CD14-positive monocyte (primary cell): ENCODE measurements around the gene R3HCC1L. TPM values are rescaled to one million over a fixed set of nuclear protein-coding genes. Genes with fewer than 3 reads are reported as not detected.

Experiments used
- DNase-seq, 3 donors: peaks; one replicate each; pipeline ENCODE4 v3.0.0-alpha.2; 2011 to 2022
- H2AFZ ChIP-seq: 2 replicates; pipeline ENCODE4 v1.6.0; 2012; ENCODE audit warnings: mild to moderate bottlenecking, low read depth, low read length, inconsistent platforms; ENCODE audit not compliant: insufficient read depth, poor library complexity, severe bottlenecking
- H3K27ac ChIP-seq, 2 donors: 1 replicate in 1 of 2; 2 replicates in 1 of 2; pipeline ENCODE4 v1.5.1; 2012 to 2013; ENCODE audit warnings: low read length in 2 of 2, control low read depth in 1 of 2, inconsistent platforms in 1 of 2, low read depth in 1 of 2, mild to moderate bottlenecking in 1 of 2
- H3K27me3 ChIP-seq, 2 donors: one replicate each; pipeline versions ENCODE4 v1.6.0 to v1.6.1; 2011 to 2013; ENCODE audit warnings: low read length in 2 of 2; ENCODE audit not compliant: control insufficient read depth in 2 of 2, insufficient read depth in 2 of 2
- H3K36me3 ChIP-seq, 2 donors: replicated peaks in 1 of 2; 1 replicate in 1 of 2; 2 replicates in 1 of 2; pipeline versions ENCODE4 v1.5.1 to v1.6.1; 2012 to 2013; ENCODE audit warnings: low read length in 2 of 2, control low read depth in 1 of 2, inconsistent platforms in 1 of 2, mild to moderate bottlenecking in 1 of 2; ENCODE audit not compliant: insufficient read depth in 2 of 2, control insufficient read depth in 1 of 2
- H3K4me1 ChIP-seq, 2 donors: 1 replicate in 1 of 2; 2 replicates in 1 of 2; pipeline versions ENCODE4 v1.5.1 to v1.6.1; 2012 to 2013; ENCODE audit warnings: low read length in 2 of 2, control low read depth in 1 of 2, inconsistent platforms in 1 of 2, mild to moderate bottlenecking in 1 of 2, moderate library complexity in 1 of 2; ENCODE audit not compliant: insufficient read depth in 2 of 2, control insufficient read depth in 1 of 2
- H3K4me2 ChIP-seq: replicated peaks from 2 replicates; pipeline ENCODE3; 2012; ENCODE audit warnings: low read length, moderate library complexity, mild to moderate bottlenecking; ENCODE audit not compliant: poor library complexity, severe bottlenecking; ENCODE audit errors: extremely low read depth
- H3K4me3 ChIP-seq, 3 experiments: fragments of 200-600 bp in 1 of 3; sonication (generic) in 1 of 3; replicated peaks in 1 of 3; 1 replicate in 2 of 3; 2 replicates in 1 of 3; pipeline ENCODE4 v1.5.1; 2011 to 2013; ENCODE audit warnings: low read length in 3 of 3, mild to moderate bottlenecking in 3 of 3, control low read depth in 2 of 3, low read depth in 2 of 3, inconsistent platforms in 1 of 3, moderate library complexity in 1 of 3
- H3K79me2 ChIP-seq: 2 replicates; pipeline ENCODE4 v1.6.0; 2012; ENCODE audit warnings: mild to moderate bottlenecking, control low read depth, inconsistent platforms, low read length, moderate library complexity; ENCODE audit not compliant: insufficient read depth
- H3K9ac ChIP-seq: 2 replicates; pipeline ENCODE4 v1.6.0; 2017; ENCODE audit warnings: low read length, mild to moderate bottlenecking; ENCODE audit not compliant: insufficient read depth, poor library complexity, severe bottlenecking
- H3K9me3 ChIP-seq, 2 donors: replicated peaks in 1 of 2; 1 replicate in 1 of 2; 2 replicates in 1 of 2; pipeline versions ENCODE4 v1.5.1 to v1.6.1; 2012 to 2013; ENCODE audit warnings: low read length in 2 of 2, control low read depth in 1 of 2; ENCODE audit not compliant: control insufficient read depth in 1 of 2, insufficient read depth in 1 of 2
- H4K20me1 ChIP-seq: 2 replicates; pipeline ENCODE4 v1.6.0; 2012; ENCODE audit warnings: mild to moderate bottlenecking, low read length, control low read depth, moderate library complexity; ENCODE audit not compliant: insufficient read depth
- H3K27ac Mint-ChIP-seq, 7 donors: one replicate each; pipeline ENCODE4 v1.8.0; 2020; ENCODE audit warnings: mild to moderate bottlenecking in 7 of 7, mixed read lengths in 7 of 7, moderate library complexity in 6 of 7, inconsistent platforms in 2 of 7
- H3K27me3 Mint-ChIP-seq, 3 donors: one replicate each; pipeline ENCODE4 v1.8.0; 2021 to 2022; ENCODE audit warnings: low read depth in 3 of 3, mild to moderate bottlenecking in 3 of 3, mixed read lengths in 3 of 3, moderate library complexity in 3 of 3, inconsistent platforms in 1 of 3
- H3K36me3 Mint-ChIP-seq, 2 donors: one replicate each; pipeline ENCODE4 v1.8.0; 2020; ENCODE audit warnings: mixed read lengths in 2 of 2, inconsistent platforms in 1 of 2, mild to moderate bottlenecking in 1 of 2
- H3K4me1 Mint-ChIP-seq: one replicate; pipeline ENCODE4 v1.8.0; 2020; ENCODE audit warnings: mild to moderate bottlenecking, mixed read lengths
- H3K4me3 Mint-ChIP-seq, 2 donors: one replicate each; pipeline ENCODE4 v1.8.0; 2020; ENCODE audit warnings: mild to moderate bottlenecking in 2 of 2, mixed read lengths in 2 of 2, moderate library complexity in 1 of 2
- H3K9me3 Mint-ChIP-seq, 7 donors: one replicate each; pipeline ENCODE4 v1.8.0; 2020 to 2022; ENCODE audit warnings: mixed read lengths in 7 of 7, mild to moderate bottlenecking in 6 of 7, moderate library complexity in 6 of 7, inconsistent platforms in 2 of 7
- WGBS: methylation state at CpG from one replicate; pipeline ENCODE4 v1.1.5; 2013; ENCODE audit warnings: missing lambda C conversion rate; ENCODE audit not compliant: insufficient coverage; 5-methylcytosine and 5-hydroxymethylcytosine counted together
- intact Hi-C, 2 donors: fragments of 100-400 bp; cut with micrococcal nuclease; formaldehyde crosslinking; loops; one replicate each; pipeline versions ENCODE4 v1.15.0 to v1.15.1; 2023
- polyA plus RNA-seq, 3 donors: library from polyadenylated mRNA; depleted of rRNA in 1 of 3; unstranded in 2 of 3; stranded (reverse) in 1 of 3; fragments of 300-500 nt in 2 of 3; fragments of >200 nt in 1 of 3; fragmentation: Illumina TruSeq in 2 of 3; gene quantifications; 1 replicate in 2 of 3; 2 replicates in 1 of 3; pipeline ENCODE4 v1.2.3, GENCODE V29; 2012 to 2021
- TF ChIP-seq, protein P1 (sequence below): fragments of 200-600 bp; IDR thresholded peaks from one replicate; pipeline ENCODE4 v1.8.0; 2022; ENCODE audit warnings: antibody characterized with exemption, mild to moderate bottlenecking

R3HCC1L gene
- polyA plus RNA-seq, 3 donors: 2.6 to 13.8 (median 2.7) TPM

DNA sequence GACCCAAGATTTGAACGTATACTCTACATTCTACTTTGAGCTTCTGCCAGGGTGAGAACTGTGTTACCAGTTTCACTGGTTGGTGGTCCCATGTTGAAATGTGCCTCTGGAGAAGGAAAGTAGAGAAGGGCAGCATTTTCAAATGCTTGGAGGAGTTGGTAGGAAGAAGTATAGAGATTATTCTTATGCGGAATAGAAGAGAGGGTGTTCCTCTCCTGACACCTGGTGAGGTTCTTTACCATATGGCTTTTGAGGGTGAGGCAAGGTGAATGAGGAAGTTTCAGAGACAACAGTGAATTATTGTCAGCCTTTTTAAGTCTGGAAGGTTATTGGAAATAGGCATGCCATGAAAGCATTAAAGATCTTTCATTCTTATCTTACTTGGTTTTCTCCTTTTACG is 34.3 kb downstream of the R3HCC1L start:
- peaks cover 57 to 71% of the 10 kb centered on the region in 2 donors for H3K36me3 Mint-ChIP-seq
- no peak overlapping the region for H3K4me3 Mint-ChIP-seq
- intact Hi-C loops: no loop called here
- no peak overlapping the region for H2AFZ ChIP-seq
- H3K27ac Mint-ChIP-seq: no peak overlapping the region
- no peaks in the 10 kb centered on the region for H3K27me3 ChIP-seq
- H3K27ac ChIP-seq: no peak overlapping the region
- no peak overlapping the region for H3K9ac ChIP-seq
- no peaks in the 10 kb centered on the region for H3K4me1 ChIP-seq
- DNase-seq: no peak
- H3K27me3 Mint-ChIP-seq: no peaks in the 10 kb centered on the region
- H3K4me1 Mint-ChIP-seq: no peaks in the 10 kb centered on the region
- no peak overlapping the region for H3K4me2 ChIP-seq
- peaks cover 53 to 100% of the 10 kb centered on the region in 2 donors for H3K36me3 ChIP-seq
- peaks cover 19% of the 10 kb centered on the region for H3K79me2 ChIP-seq
- TF ChIP-seq, protein P1, sequence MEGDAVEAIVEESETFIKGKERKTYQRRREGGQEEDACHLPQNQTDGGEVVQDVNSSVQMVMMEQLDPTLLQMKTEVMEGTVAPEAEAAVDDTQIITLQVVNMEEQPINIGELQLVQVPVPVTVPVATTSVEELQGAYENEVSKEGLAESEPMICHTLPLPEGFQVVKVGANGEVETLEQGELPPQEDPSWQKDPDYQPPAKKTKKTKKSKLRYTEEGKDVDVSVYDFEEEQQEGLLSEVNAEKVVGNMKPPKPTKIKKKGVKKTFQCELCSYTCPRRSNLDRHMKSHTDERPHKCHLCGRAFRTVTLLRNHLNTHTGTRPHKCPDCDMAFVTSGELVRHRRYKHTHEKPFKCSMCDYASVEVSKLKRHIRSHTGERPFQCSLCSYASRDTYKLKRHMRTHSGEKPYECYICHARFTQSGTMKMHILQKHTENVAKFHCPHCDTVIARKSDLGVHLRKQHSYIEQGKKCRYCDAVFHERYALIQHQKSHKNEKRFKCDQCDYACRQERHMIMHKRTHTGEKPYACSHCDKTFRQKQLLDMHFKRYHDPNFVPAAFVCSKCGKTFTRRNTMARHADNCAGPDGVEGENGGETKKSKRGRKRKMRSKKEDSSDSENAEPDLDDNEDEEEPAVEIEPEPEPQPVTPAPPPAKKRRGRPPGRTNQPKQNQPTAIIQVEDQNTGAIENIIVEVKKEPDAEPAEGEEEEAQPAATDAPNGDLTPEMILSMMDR: no peak
- peaks cover 90% of the 10 kb centered on the region for H4K20me1 ChIP-seq
- 100% methylated on average over 1 of the region's 3 CpGs for WGBS
- H3K9me3 Mint-ChIP-seq: no peaks in the 10 kb centered on the region
- H3K4me3 ChIP-seq: no peak overlapping the region
- H3K9me3 ChIP-seq: no peaks in the 10 kb centered on the region

- Histone ChIP-seq H3K9me3 (no peaks in the 10 kb centered on the region), H3K4me2 (no peak overlapping the region), H3K27ac (no peak overlapping the region), H2AFZ (no peak overlapping the region), H3K4me3 (no peak overlapping the region), H3K9ac (no peak overlapping the region), H4K20me1 (peaks cover 90% of the 10 kb centered on the region), H3K27me3 (no peaks in the 10 kb centered on the region), H3K4me1 (no peaks in the 10 kb centered on the region), H3K79me2 (peaks cover 20% of the 10 kb centered on the region), H3K36me3 (peaks cover 53 to 100% of the 10 kb centered on the region in 2 donors)
- no peak overlapping the region for H3K27ac Mint-ChIP-seq
- intact Hi-C loops: no loop called here
- H3K27me3 Mint-ChIP-seq: no peaks in the 10 kb centered on the region
- TF ChIP-seq, protein P1: no peak
- H3K9me3 Mint-ChIP-seq: no peaks in the 10 kb centered on the region
- no peak for DNase-seq
- no peaks in the 10 kb centered on the region for H3K4me1 Mint-ChIP-seq
- H3K36me3 Mint-ChIP-seq: peaks cover 56 to 71% of the 10 kb centered on the region in 2 donors
- no peak overlapping the region for H3K4me3 Mint-ChIP-seq
- WGBS: no CpG with 5 or more reads among the region's 2 CpGs
Observed at GRCh38 chr10:98169379-98169778, 34.9 kb downstream of the R3HCC1L start.
